HFFc6 (cell line): Measurements from ENCODE around the gene WDR5. TPM values are rescaled to one million over a fixed set of nuclear protein-coding genes. Genes with fewer than 3 reads are reported as not detected.

ENCODE experiments used
- DNase-seq: peaks from one replicate; pipeline ENCODE4 v3.0.0-alpha.2; 2018
- H3K27ac Mint-ChIP-seq: 2 replicates; pipeline ENCODE4 v1.8.0; 2020; ENCODE audit warnings: mild to moderate bottlenecking, mixed read lengths
- H3K27me3 Mint-ChIP-seq: 2 replicates; pipeline ENCODE4 v1.8.0; 2021; ENCODE audit warnings: mild to moderate bottlenecking, moderate library complexity, mixed read lengths; ENCODE audit not compliant: insufficient read depth
- H3K36me3 Mint-ChIP-seq: 2 replicates; pipeline ENCODE4 v1.8.0; 2021; ENCODE audit warnings: low read depth, mixed read lengths
- H3K4me1 Mint-ChIP-seq: 2 replicates; pipeline ENCODE4 v1.8.0; 2020; ENCODE audit warnings: low read depth, mixed read lengths
- H3K4me3 Mint-ChIP-seq: 2 replicates; pipeline ENCODE4 v1.8.0; 2020; ENCODE audit warnings: mild to moderate bottlenecking, moderate library complexity, mixed read lengths
- H3K9me3 Mint-ChIP-seq: 2 replicates; pipeline ENCODE4 v1.8.0; 2020; ENCODE audit warnings: mild to moderate bottlenecking, mixed read lengths
- CTCF ChIP-seq: fragments of 200-600 bp; sonication (generic); IDR thresholded peaks from 2 replicates; pipeline ENCODE4 v1.5.0; 2021; ENCODE audit warnings: antibody characterized with exemption, mild to moderate bottlenecking
- total RNA-seq, 6 experiments: library from RNA; stranded (reverse); fragmentation: NEBNext Ultra II Directional; extraction: Animal tissue kit (Norgen Biotek cat#: 25700); gene quantifications; 2 replicates in 1 of 6; 3 replicates in 5 of 6; pipeline ENCODE4 v1.2.3, GENCODE V29; 2021

The WDR5 gene
- total RNA-seq, 6 experiments from 2014 or later = 24.6 to 31.1 (median 26.8) TPM

GRCh38 chr9:134169724-134170401 is 34.0 kb downstream of the WDR5 start:
- H3K4me3 Mint-ChIP-seq = no peak overlapping the region
- no peak for DNase-seq

GRCh38 chr9:134170532-134171315 is 34.8 kb downstream of the WDR5 start:
- DNase-seq = no peak
- TF ChIP-seq CTCF = no peak
- H3K27me3 Mint-ChIP-seq = peaks cover 2% of the 10 kb centered on the region; the same call in 1 of the 2 replicates
- no peak overlapping the region for H3K27ac Mint-ChIP-seq
- H3K9me3 Mint-ChIP-seq = no peaks in the 10 kb centered on the region
- H3K4me3 Mint-ChIP-seq = no peak overlapping the region
- no peaks in the 10 kb centered on the region for H3K36me3 Mint-ChIP-seq
- peaks cover 20% of the 10 kb centered on the region for H3K4me1 Mint-ChIP-seq

More at GRCh38 chr9:134169724-134170401, 34.0 kb downstream of the WDR5 start:
- Mint-ChIP-seq H3K36me3 (no peaks in the 10 kb centered on the region), H3K4me1 (peaks cover 24% of the 10 kb centered on the region), H3K27me3 (no peaks in the 10 kb centered on the region), H3K9me3 (no peaks in the 10 kb centered on the region), H3K27ac (no peak overlapping the region)
- no peak for TF ChIP-seq CTCF

GRCh38 chr9:134171316-134172197 is 35.7 kb downstream of the WDR5 start:
- Mint-ChIP-seq H3K9me3 (no peaks in the 10 kb centered on the region), H3K27ac (peak overlapping the region; percentile 89)
- no peak for TF ChIP-seq CTCF

GRCh38 chr9:134172198-134173126 is 36.6 kb downstream of the WDR5 start:
- Mint-ChIP-seq H3K27me3 (peaks cover 10% of the 10 kb centered on the region; the same call in 1 of the 2 replicates), H3K27ac (peak overlapping the region; percentile 89), H3K9me3 (no peaks in the 10 kb centered on the region), H3K4me3 (peak overlapping the region; percentile 50), H3K4me1 (peaks cover 4% of the 10 kb centered on the region), H3K36me3 (no peaks in the 10 kb centered on the region)
- TF ChIP-seq CTCF = no peak
- no peak for DNase-seq

More at GRCh38 chr9:134171316-134172197, 35.7 kb downstream of the WDR5 start:
- peaks cover 13% of the 10 kb centered on the region for H3K4me1 Mint-ChIP-seq
- no peaks in the 10 kb centered on the region for H3K36me3 Mint-ChIP-seq
- peak; percentile 71 for DNase-seq
- peak overlapping the region; percentile 50 for H3K4me3 Mint-ChIP-seq
- peaks cover 7% of the 10 kb centered on the region; the same call in 1 of the 2 replicates for H3K27me3 Mint-ChIP-seq
